ENCODE results near the gene AP5Z1. TPM values are rescaled to one million over a fixed set of nuclear protein-coding genes. Genes with fewer than 3 reads are reported as not detected.

Gene AP5Z1
- total and polyA plus RNA-seq, 11 donors: 8.4 to 31.9 (median 13.4) TPM

- Histone ChIP-seq H3K36me3 (peaks cover 0 to 18% (median 0%) of the 10 kb centered on the region in 9 donors), H3K9me3 (peaks cover 0 to 4% (median 0%) of the 10 kb centered on the region in 12 donors), H3K27ac (no peak overlapping the region), H3K4me1 (peaks cover 0 to 40% (median 15%) of the 10 kb centered on the region in 12 donors), H3K4me3 (no peak overlapping the region), H3K27me3 (no peaks in the 10 kb centered on the region)
- TF ChIP-seq POLR2A (IDR thresholded peaks at IDR 0.05): no peak
- TF ChIP-seq, protein P1, sequence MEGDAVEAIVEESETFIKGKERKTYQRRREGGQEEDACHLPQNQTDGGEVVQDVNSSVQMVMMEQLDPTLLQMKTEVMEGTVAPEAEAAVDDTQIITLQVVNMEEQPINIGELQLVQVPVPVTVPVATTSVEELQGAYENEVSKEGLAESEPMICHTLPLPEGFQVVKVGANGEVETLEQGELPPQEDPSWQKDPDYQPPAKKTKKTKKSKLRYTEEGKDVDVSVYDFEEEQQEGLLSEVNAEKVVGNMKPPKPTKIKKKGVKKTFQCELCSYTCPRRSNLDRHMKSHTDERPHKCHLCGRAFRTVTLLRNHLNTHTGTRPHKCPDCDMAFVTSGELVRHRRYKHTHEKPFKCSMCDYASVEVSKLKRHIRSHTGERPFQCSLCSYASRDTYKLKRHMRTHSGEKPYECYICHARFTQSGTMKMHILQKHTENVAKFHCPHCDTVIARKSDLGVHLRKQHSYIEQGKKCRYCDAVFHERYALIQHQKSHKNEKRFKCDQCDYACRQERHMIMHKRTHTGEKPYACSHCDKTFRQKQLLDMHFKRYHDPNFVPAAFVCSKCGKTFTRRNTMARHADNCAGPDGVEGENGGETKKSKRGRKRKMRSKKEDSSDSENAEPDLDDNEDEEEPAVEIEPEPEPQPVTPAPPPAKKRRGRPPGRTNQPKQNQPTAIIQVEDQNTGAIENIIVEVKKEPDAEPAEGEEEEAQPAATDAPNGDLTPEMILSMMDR (IDR thresholded peaks at IDR 0.05): no peak
- intact Hi-C loops (cut with DNase I): no loop called here
- DNase-seq (no peak), ATAC-seq (no peak)
- whole genome bisulfite sequencing, 4 donors: 94 to 97% (median 95%) methylated on average over 24 to 38 of the region's 38 CpGs
Measured at GRCh38 chr7:4817178-4817901, 41.9 kb downstream of the AP5Z1 start.

DNA sequence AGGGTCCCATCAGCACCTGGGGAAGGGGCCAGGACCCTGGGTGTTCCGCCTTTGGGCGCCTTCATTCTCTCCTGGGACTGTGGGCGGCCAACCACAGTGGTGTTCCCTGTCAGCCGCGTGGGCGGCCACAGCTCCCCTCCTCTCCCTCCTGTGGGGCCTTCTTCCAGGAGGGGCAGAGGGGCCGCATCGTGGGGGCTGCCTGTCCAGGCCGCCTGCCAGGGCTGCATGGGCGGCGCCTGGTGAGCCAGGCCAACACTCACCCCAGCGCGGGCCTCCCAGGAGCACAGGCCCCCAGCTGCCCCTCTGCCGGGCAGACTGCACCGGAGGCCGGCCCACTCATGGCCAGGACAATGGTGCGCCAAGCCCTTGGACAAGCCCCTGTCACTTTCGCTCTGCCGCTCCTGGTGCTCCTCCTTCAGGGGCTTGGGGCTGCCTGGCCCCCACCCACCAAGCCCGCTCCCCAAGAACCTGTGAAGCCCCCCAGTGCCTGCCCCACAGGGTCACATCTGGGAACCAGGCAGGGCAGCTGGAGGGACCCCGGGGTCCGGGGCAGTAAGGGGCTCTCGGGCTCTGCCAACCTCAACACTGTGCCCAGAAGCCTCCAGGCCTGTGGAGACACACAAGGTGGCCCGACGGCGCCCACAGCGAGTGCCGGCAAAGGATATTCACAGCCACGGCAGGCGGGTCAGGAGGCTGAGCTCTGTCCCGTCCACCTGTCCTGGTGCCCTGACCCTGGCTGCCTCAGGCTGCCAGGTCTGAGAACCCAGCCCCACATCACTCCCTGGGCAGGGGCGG is 42.8 kb downstream of the AP5Z1 start:
- peaks cover 0 to 11% (median 0%) of the 10 kb centered on the region in 9 donors for H3K36me3 ChIP-seq
- no peak overlapping the region for H3K4me3 ChIP-seq
- peak overlapping the region in 3 of 12 donors; percentile 1 to 84 (median 14) for H3K27ac ChIP-seq
- intact Hi-C loops (cut with DNase I): no loop called here
- H3K9me3 ChIP-seq: no peaks in the 10 kb centered on the region
- H3K4me1 ChIP-seq: peaks cover 0 to 45% (median 15%) of the 10 kb centered on the region in 12 donors
- no peak for DNase-seq
- H3K27me3 ChIP-seq: no peaks in the 10 kb centered on the region
- 85 to 89% (median 88%) methylated on average over 19 to 32 of the region's 32 CpGs for WGBS, 4 donors
- no peak for ATAC-seq
- TF ChIP-seq, protein P1 (IDR thresholded peaks at IDR 0.05): no peak
- TF ChIP-seq POLR2A (IDR thresholded peaks at IDR 0.05): no peak

DNA sequence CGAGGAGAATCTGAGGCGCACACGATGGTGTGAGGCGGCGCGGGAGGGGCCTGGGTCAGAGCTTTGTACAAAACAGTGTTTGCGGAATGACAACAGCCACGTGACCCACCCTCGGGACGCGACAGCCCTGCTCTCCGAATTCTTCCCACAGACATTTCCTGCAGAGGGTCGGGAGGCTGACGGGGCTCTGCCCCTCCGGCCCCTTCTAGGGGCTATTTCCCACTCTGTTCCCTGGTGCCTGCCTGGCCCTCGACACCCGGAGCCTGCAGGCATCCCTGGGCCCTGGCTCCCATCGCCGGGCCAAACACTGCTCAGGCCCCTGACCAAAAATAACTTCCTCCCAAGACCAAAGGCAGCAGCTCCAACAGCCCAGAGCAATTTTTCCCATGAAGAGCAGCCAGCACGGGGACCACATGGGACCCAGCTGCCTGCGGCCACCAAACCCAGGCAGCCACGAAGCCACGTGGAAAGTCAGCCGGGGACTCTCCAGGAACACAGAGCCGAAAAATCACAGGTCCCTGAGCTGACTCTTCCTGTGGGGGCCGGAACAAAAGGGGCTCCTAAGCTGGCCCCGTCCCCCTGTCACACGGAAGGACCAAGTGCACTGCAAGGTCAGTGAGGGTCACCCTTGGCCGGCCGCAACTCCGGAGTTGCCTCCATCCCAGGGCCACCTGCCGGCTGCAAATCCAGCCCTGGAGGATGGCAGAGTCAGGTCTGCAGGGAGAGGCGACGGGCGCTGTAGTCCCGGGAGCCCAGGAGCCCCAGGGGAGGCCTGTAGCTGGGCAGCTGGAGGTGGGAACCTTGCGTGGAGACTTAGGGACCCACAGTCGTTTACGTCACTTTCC is 44.4 kb downstream of the AP5Z1 start:
- DNase-seq (peak in 4 of 5 donors; percentile 52 to 74 (median 71)), ATAC-seq (peak; percentile 28 to 67 (median 54))
- intact Hi-C loops (cut with DNase I): loop anchor here in 1 of 10 donors (10.0 kb wide), 1 partner anchor 265 kb away; no protein-coding TSS in a partner anchor
- Histone ChIP-seq H3K4me1 (peaks cover 0 to 49% (median 15%) of the 10 kb centered on the region in 12 donors), H3K36me3 (peaks cover 0 to 4% (median 0%) of the 10 kb centered on the region in 9 donors), H3K27ac (peak overlapping the region; percentile 6 to 86 (median 67)), H3K9me3 (no peaks in the 10 kb centered on the region), H3K4me3 (peak overlapping the region in 3 of 12 donors; percentile 8 to 23 (median 22)), H3K27me3 (no peaks in the 10 kb centered on the region)
- 46 to 59% (median 54%) methylated on average over 34 to 39 of the region's 39 CpGs for WGBS, 4 donors
- no peak for TF ChIP-seq POLR2A (IDR thresholded peaks at IDR 0.05)
- TF ChIP-seq, protein P1 (IDR thresholded peaks at IDR 0.05): no peak

Data from heart left ventricle (tissue), 16 donors.